Neural cell (in vitro differentiated cells): ENCODE measurements around the gene RARRES2.

Experiments used
- EZH2 ChIP-seq: fragments of 200-600, 300-800 bp; shearing (Covaris generic), sonication (generic); IDR thresholded peaks from 2 replicates; pipeline ENCODE4 v1.6.1; 2014; ENCODE audit warnings: antibody characterized with exemption, low read length, borderline replicate concordance, mild to moderate bottlenecking; ENCODE audit not compliant: insufficient read depth, poor library complexity, severe bottlenecking
- RAD21 ChIP-seq: fragments of 450-650 bp; conservative IDR thresholded peaks from 2 replicates; pipeline ENCODE4 v1.6.1; 2014; ENCODE audit warnings: antibody characterized with exemption, mild to moderate bottlenecking, moderate library complexity
- SMC3 ChIP-seq: fragments of 450-650 bp; conservative IDR thresholded peaks from 2 replicates; pipeline ENCODE4 v1.6.1; 2014; ENCODE audit warnings: antibody characterized with exemption, mild to moderate bottlenecking, moderate library complexity; ENCODE audit not compliant: poor library complexity
- TF ChIP-seq, protein P1 (sequence below): fragments of 450-650 bp; IDR thresholded peaks from 2 replicates; pipeline ENCODE4 v1.5.1; 2014; ENCODE audit warnings: antibody characterized with exemption, mild to moderate bottlenecking, moderate library complexity; ENCODE audit not compliant: poor library complexity, severe bottlenecking
- TF ChIP-seq, protein P2 (sequence below): IDR thresholded peaks from 2 replicates; pipeline ENCODE4 v1.6.1; 2012; ENCODE audit warnings: borderline replicate concordance

DNA sequence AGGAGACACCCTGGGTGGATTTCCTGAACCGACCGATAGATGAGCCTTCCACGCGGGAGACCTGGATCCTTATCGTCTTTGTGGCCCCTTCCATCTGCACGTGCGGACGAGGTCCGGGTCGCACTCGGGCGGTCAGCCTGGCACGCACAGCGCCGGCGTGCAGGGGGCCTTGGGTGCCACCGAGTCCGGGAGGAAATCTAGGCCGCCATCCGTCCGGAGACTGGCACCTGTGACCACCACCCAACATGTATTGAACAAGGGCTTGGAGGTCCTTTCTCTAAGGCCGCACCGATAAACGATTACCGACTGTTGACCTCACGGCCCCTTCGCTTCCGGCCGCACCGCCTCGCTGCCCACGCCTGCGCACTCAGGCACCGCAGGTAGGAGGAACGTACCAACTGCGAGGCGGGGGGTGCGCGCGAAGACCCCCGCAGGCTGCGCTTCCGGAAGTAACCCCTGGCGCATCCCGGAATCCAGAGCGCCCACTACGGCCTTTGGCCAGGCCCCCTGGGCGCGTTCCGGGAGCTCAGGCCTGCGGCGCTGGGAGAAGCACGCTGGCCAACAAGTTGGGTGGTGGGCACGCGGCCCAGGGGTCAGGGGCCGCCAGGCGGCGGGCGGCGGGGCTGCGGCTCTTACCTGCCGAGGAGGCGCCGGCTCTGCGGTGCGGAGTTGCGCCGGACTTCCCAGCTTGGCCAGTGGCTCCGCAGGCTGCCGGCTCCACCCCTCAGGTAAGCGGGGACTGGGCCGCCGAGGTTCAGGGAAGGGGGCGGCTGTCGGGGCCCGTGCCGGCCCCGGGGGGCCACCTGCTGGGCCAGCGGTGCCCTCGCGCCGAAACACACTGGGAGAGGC, 18.4 kb downstream of the RARRES2 start, which contains the start of the genes ACTR3C and LRRC61:
- TF ChIP-seq, protein P1, sequence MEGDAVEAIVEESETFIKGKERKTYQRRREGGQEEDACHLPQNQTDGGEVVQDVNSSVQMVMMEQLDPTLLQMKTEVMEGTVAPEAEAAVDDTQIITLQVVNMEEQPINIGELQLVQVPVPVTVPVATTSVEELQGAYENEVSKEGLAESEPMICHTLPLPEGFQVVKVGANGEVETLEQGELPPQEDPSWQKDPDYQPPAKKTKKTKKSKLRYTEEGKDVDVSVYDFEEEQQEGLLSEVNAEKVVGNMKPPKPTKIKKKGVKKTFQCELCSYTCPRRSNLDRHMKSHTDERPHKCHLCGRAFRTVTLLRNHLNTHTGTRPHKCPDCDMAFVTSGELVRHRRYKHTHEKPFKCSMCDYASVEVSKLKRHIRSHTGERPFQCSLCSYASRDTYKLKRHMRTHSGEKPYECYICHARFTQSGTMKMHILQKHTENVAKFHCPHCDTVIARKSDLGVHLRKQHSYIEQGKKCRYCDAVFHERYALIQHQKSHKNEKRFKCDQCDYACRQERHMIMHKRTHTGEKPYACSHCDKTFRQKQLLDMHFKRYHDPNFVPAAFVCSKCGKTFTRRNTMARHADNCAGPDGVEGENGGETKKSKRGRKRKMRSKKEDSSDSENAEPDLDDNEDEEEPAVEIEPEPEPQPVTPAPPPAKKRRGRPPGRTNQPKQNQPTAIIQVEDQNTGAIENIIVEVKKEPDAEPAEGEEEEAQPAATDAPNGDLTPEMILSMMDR = no peak
- TF ChIP-seq EZH2 = no peak
- no peak for TF ChIP-seq RAD21
- no peak for TF ChIP-seq SMC3
- TF ChIP-seq, protein P2, sequence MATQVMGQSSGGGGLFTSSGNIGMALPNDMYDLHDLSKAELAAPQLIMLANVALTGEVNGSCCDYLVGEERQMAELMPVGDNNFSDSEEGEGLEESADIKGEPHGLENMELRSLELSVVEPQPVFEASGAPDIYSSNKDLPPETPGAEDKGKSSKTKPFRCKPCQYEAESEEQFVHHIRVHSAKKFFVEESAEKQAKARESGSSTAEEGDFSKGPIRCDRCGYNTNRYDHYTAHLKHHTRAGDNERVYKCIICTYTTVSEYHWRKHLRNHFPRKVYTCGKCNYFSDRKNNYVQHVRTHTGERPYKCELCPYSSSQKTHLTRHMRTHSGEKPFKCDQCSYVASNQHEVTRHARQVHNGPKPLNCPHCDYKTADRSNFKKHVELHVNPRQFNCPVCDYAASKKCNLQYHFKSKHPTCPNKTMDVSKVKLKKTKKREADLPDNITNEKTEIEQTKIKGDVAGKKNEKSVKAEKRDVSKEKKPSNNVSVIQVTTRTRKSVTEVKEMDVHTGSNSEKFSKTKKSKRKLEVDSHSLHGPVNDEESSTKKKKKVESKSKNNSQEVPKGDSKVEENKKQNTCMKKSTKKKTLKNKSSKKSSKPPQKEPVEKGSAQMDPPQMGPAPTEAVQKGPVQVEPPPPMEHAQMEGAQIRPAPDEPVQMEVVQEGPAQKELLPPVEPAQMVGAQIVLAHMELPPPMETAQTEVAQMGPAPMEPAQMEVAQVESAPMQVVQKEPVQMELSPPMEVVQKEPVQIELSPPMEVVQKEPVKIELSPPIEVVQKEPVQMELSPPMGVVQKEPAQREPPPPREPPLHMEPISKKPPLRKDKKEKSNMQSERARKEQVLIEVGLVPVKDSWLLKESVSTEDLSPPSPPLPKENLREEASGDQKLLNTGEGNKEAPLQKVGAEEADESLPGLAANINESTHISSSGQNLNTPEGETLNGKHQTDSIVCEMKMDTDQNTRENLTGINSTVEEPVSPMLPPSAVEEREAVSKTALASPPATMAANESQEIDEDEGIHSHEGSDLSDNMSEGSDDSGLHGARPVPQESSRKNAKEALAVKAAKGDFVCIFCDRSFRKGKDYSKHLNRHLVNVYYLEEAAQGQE = no peak
